Measurements from ENCODE around the gene ALDH9A1. TPM values are rescaled to one million over a fixed set of nuclear protein-coding genes. Genes with fewer than 3 reads are reported as not detected.
A peak's percentile ranks its signal among the peaks of the same experiment; 100 is the strongest.

The ALDH9A1 gene
- total and polyA plus RNA-seq, 12 donors = 36.0 to 269 (median 170) TPM

DNA sequence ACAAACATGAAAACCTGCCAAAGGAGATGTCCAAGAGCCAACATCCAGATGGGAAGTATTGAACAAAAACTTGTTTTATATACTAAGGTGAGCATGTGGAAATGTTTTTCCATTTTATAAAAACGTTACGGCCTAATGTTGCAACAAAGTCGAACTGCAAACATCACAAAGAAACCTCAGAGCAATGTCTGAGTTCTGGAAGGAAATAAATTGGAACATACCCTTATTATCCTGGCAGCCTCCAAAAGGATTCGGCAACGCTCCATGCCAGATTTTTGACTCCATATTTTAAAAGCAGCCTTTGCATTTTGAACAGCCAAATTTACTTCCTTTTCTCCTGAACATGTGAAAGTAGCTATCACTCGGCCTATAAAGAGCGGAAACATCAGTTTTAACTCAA lies 3.3 kb downstream of the ALDH9A1 start:
- H3K27ac ChIP-seq = peak overlapping the region in 1 of 5 donors; percentile 98
- H3K9me3 ChIP-seq (replicated peaks in 1 of 3) = no peaks in the 10 kb centered on the region
- H3K27me3 ChIP-seq = no peaks in the 10 kb centered on the region
- WGBS, 4 donors = 64 to 82% (median 75%) methylated on average over 7 of the region's 7 CpGs
- H3K4me3 ChIP-seq = no peak overlapping the region
- no peak for DNase-seq
- TF ChIP-seq POLR2A (IDR thresholded peaks at IDR 0.05) = no peak
- TF ChIP-seq, protein P1, sequence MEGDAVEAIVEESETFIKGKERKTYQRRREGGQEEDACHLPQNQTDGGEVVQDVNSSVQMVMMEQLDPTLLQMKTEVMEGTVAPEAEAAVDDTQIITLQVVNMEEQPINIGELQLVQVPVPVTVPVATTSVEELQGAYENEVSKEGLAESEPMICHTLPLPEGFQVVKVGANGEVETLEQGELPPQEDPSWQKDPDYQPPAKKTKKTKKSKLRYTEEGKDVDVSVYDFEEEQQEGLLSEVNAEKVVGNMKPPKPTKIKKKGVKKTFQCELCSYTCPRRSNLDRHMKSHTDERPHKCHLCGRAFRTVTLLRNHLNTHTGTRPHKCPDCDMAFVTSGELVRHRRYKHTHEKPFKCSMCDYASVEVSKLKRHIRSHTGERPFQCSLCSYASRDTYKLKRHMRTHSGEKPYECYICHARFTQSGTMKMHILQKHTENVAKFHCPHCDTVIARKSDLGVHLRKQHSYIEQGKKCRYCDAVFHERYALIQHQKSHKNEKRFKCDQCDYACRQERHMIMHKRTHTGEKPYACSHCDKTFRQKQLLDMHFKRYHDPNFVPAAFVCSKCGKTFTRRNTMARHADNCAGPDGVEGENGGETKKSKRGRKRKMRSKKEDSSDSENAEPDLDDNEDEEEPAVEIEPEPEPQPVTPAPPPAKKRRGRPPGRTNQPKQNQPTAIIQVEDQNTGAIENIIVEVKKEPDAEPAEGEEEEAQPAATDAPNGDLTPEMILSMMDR (IDR thresholded peaks at IDR 0.05) = no peak
- intact Hi-C loops (cut with DNase I) = loop anchor here in 1 of 2 donors (10.0 kb wide), 1 partner anchor 60 kb away; the partner anchor contains the start of gene MGST3
- peaks cover 18 to 34% of the 10 kb centered on the region in 2 donors for H3K4me1 ChIP-seq (replicated peaks in 1 of 2)
- H3K36me3 ChIP-seq (replicated peaks in 1 of 2) = no peaks in the 10 kb centered on the region

DNA sequence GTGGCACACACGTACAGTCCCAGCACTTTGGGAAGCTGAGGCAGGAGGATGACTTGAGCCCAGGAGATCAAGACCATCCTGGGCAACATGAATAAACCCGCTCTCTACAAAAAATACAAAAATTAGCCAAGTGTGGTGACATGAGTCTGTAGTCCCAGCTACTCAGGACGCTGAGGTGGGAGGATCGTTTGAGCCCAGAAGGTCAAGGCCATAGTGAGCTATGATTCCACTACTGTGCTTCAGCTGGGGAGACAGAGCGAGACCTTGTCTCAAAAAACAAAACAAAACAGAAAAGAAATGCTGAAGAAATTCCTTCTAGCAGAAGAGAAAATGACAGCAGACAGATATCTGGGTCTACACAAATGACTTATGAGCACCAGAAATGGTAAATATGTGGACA lies 10.3 kb downstream of the ALDH9A1 start:
- intact Hi-C loops (cut with DNase I) = loop anchor here in 1 of 2 donors (10.0 kb wide), 1 partner anchor 53 kb away; the partner anchor contains the start of gene MGST3
- no peaks in the 10 kb centered on the region for H3K36me3 ChIP-seq (replicated peaks in 1 of 2)
- H3K27me3 ChIP-seq = no peaks in the 10 kb centered on the region
- no peak for TF ChIP-seq POLR2A (IDR thresholded peaks at IDR 0.05)
- TF ChIP-seq, protein P1 (IDR thresholded peaks at IDR 0.05) = no peak
- H3K27ac ChIP-seq = peak overlapping the region; percentile 29 to 68 (median 43)
- no peaks in the 10 kb centered on the region for H3K9me3 ChIP-seq (replicated peaks in 1 of 3)
- DNase-seq = peak; percentile 46 to 83 (median 79)
- 43 to 51% (median 46%) methylated on average over 5 of the region's 5 CpGs for WGBS, 4 donors
- H3K4me3 ChIP-seq = no peak overlapping the region
- peaks cover 13 to 56% of the 10 kb centered on the region in 2 donors for H3K4me1 ChIP-seq (replicated peaks in 1 of 2)

DNA sequence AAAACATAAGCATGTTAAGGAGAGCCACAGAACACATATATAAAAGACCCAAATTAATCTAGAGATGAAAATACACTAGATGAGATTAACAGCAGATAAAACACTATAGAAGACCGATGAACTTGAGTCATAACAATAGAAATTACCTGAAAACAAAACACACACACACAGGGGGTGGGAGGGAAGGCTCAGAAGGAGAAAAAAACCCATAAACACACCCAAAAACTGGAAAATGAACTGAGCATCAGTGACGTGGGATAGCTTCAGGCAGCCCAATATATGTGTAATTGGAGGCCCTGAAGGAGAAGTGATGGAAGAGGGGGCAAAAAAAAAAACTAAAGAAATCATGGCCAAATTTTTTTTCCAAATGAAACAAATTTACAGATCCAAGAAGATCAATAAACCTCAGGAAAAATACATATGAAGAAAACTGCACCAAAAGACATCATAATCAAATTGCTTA lies 11.4 kb downstream of the ALDH9A1 start:
- Histone ChIP-seq H3K4me1 (replicated peaks in 1 of 2) (peaks cover 13 to 56% of the 10 kb centered on the region in 2 donors), H3K27me3 (no peaks in the 10 kb centered on the region), H3K9me3 (replicated peaks in 1 of 3) (no peaks in the 10 kb centered on the region), H3K27ac (peak overlapping the region in 1 of 5 donors; percentile 68), H3K36me3 (replicated peaks in 1 of 2) (peaks cover 0 to 8% of the 10 kb centered on the region in 2 donors), H3K4me3 (no peak overlapping the region)
- TF ChIP-seq, protein P1 (IDR thresholded peaks at IDR 0.05) = no peak
- no peak for TF ChIP-seq POLR2A (IDR thresholded peaks at IDR 0.05)
- 85 to 94% (median 89%) methylated on average over 2 of the region's 2 CpGs for WGBS, 4 donors
- intact Hi-C loops (cut with DNase I) = loop anchor here in 1 of 2 donors (10.0 kb wide), 1 partner anchor 52 kb away; the partner anchor contains the start of gene MGST3
- DNase-seq = no peak

DNA sequence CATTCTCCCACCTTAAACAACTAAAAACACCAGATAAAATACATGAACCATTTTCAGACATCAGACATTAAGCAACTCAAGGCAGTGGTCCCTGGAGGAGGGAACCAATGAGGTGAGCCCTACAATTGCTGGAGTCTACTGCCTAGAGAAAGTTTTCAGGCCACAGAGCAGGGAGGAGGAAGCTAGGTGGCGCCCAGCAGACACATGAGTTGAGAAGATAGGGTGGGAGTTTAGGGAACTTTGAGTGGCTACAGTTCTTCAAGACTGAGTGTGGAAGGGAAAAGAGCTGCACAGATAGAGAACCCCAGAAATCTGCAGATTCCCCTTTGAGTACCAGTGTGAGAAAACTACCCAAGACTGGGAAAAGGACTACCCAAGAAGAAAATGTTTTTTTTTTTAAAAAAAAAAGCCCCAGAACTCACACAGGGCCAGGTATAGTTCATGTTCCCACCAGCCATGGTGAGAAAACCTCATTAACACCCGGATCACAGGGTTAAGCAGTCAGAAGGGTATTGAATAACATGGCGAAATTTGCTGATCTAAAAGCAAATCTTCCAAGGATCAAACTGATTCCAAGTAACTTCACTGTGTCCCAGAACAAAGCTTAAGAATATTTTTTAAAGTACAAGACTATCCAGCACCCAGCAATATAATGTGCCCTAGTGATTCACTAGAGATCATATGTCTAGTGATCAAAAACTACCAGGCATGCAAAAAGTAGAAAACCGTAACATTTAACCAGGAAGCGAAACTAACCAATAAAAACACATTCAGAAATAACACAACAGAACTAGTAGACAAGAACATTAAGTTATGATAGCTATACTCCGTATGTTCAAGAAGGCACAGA lies 12.0 kb downstream of the ALDH9A1 start:
- no peaks in the 10 kb centered on the region for H3K9me3 ChIP-seq (replicated peaks in 1 of 3)
- WGBS, 4 donors = 77 to 87% (median 82%) methylated on average over 6 of the region's 6 CpGs

More for the DNA sequence above, 12.0 kb downstream of the ALDH9A1 start:
- DNase-seq = no peak
- Histone ChIP-seq H3K36me3 (replicated peaks in 1 of 2) (peaks cover 0 to 15% of the 10 kb centered on the region in 2 donors), H3K4me3 (no peak overlapping the region), H3K27me3 (no peaks in the 10 kb centered on the region), H3K4me1 (replicated peaks in 1 of 2) (peaks cover 13 to 56% of the 10 kb centered on the region in 2 donors), H3K27ac (no peak overlapping the region)
- intact Hi-C loops (cut with DNase I) = loop anchor here in 1 of 2 donors (10.0 kb wide), 1 partner anchor 52 kb away; the partner anchor contains the start of gene MGST3
- TF ChIP-seq, protein P1 (IDR thresholded peaks at IDR 0.05) = no peak
- TF ChIP-seq POLR2A (IDR thresholded peaks at IDR 0.05) = no peak

Measured in adrenal gland (tissue), 12 donors.